Endothelial cell of umbilical vein (primary cell): ENCODE results near the gene C5orf58. TPM values are rescaled to one million over a fixed set of nuclear protein-coding genes. Genes with fewer than 3 reads are reported as not detected.

Experiments used
- BruUV-seq: library from RNA; stranded (reverse); fragments of 400-500 nt; replicated peaks from 2 replicates; lab custom pipeline; 2021; lab: Mats Ljungman, UMichigan
- CTCF ChIA-PET: fragments of 300-600, 350-600 bp; sonication (Branson Sonifier 250); formaldehyde crosslinking; loops from one replicate; lab custom pipeline; 2021; ENCODE audit warnings: antibody characterized with exemption, inconsistent platforms; lab: Charles Lee
- POLR2A ChIA-PET: fragments of 300-600, 350-600 bp; sonication (Branson Sonifier 250); formaldehyde crosslinking; loops from one replicate; lab custom pipeline; 2021; ENCODE audit warnings: antibody characterized with exemption, inconsistent platforms; lab: Charles Lee
- DNase-seq: peaks from one replicate; pipeline ENCODE4 v3.0.0-alpha.2; 2011; ENCODE audit warnings: low read depth, low spot score
- FAIRE-seq: peaks from 2 replicates; lab custom pipeline; 2011; peaks lifted over from hg19 to GRCh38; lab: Jason Lieb, UNC
- H2AFZ ChIP-seq: 2 replicates; pipeline ENCODE4 v1.6.0; 2012; ENCODE audit warnings: low read depth, low read length, control low read depth, inconsistent platforms
- H3K27ac ChIP-seq: 2 replicates; pipeline ENCODE4 v1.5.1; 2011; ENCODE audit warnings: low read depth, mild to moderate bottlenecking, control low read depth, low read length, moderate library complexity; ENCODE audit not compliant: insufficient read depth
- H3K27me3 ChIP-seq, 2 experiments: 2 replicates each; pipeline versions ENCODE4 v1.6.0 to v1.6.1; 2011; ENCODE audit warnings: low read length in 2 of 2, mixed read lengths in 1 of 2; ENCODE audit not compliant: control insufficient read depth in 2 of 2, insufficient read depth in 2 of 2
- H3K36me3 ChIP-seq, 2 experiments: 2 replicates in 1 of 2; 3 replicates in 1 of 2; pipeline ENCODE4 v1.5.1; 2011; ENCODE audit warnings: low read length in 2 of 2, mild to moderate bottlenecking in 1 of 2, moderate library complexity in 1 of 2; ENCODE audit not compliant: control insufficient read depth in 2 of 2, insufficient read depth in 2 of 2; ENCODE audit errors: extremely low read depth in 1 of 2
- H3K4me1 ChIP-seq: 3 replicates; pipeline ENCODE4 v1.5.1; 2011; ENCODE audit warnings: mild to moderate bottlenecking, low read length; ENCODE audit not compliant: control insufficient read depth, insufficient read depth; ENCODE audit errors: extremely low read depth
- H3K4me2 ChIP-seq: 2 replicates; pipeline ENCODE4 v1.6.1; 2011; ENCODE audit warnings: low read length, control low read depth, mixed read lengths; ENCODE audit not compliant: insufficient read depth
- H3K4me3 ChIP-seq, 3 experiments: fragments of 200-600 bp in 1 of 3; sonication (generic), shearing (Covaris generic) in 1 of 3; replicated peaks in 1 of 3; 2 replicates each; pipeline ENCODE4 v1.5.1; 2011 to 2016; ENCODE audit warnings: control low read depth in 3 of 3, low read length in 3 of 3, mild to moderate bottlenecking in 2 of 3, inconsistent platforms in 1 of 3, low read depth in 1 of 3, moderate library complexity in 1 of 3; ENCODE audit not compliant: insufficient read depth in 1 of 3
- H3K79me2 ChIP-seq: 2 replicates; pipeline ENCODE4 v1.6.0; 2012; ENCODE audit warnings: low read length, inconsistent platforms; ENCODE audit not compliant: control insufficient read depth, insufficient read depth
- H3K9ac ChIP-seq: replicated peaks from 2 replicates; pipeline ENCODE3; 2011; ENCODE audit warnings: low read length, control low read depth; ENCODE audit not compliant: insufficient read depth; ENCODE audit errors: extremely low read depth
- H3K9me1 ChIP-seq: replicated peaks from 3 replicates; pipeline ENCODE4 v1.6.0; 2011; ENCODE audit warnings: mild to moderate bottlenecking, low read length; ENCODE audit not compliant: control insufficient read depth, insufficient read depth; ENCODE audit errors: extremely low read depth
- H3K9me3 ChIP-seq: replicated peaks from 2 replicates; pipeline ENCODE4 v1.5.1; 2012; ENCODE audit warnings: low read length, inconsistent platforms; ENCODE audit not compliant: control insufficient read depth, insufficient read depth
- H4K20me1 ChIP-seq: replicated peaks from 2 replicates; pipeline ENCODE3; 2011; ENCODE audit warnings: mild to moderate bottlenecking, low read length; ENCODE audit not compliant: control insufficient read depth, insufficient read depth; ENCODE audit errors: extremely low read depth
- CTCF ChIP-seq, 2 donors: IDR thresholded peaks; 1 replicate in 1 of 2; 2 replicates in 1 of 2; pipeline ENCODE4 v1.5.1; 2011; ENCODE audit warnings: low read length in 2 of 2, mild to moderate bottlenecking in 2 of 2, moderate library complexity in 2 of 2, control low read depth in 1 of 2, inconsistent platforms in 1 of 2, low read depth in 1 of 2; ENCODE audit not compliant: insufficient read depth in 1 of 2; ENCODE audit errors: extremely low read depth in 1 of 2
- EZH2 ChIP-seq: IDR thresholded peaks from 2 replicates; pipeline ENCODE4 v1.6.1; 2012; ENCODE audit warnings: borderline replicate concordance, low read depth, mild to moderate bottlenecking, moderate library complexity, low read length, inconsistent platforms; ENCODE audit not compliant: severe bottlenecking
- FOS ChIP-seq: IDR thresholded peaks from 2 replicates; pipeline ENCODE4 v1.6.1; 2011; ENCODE audit warnings: mild to moderate bottlenecking, low read length, moderate library complexity, borderline replicate concordance; ENCODE audit not compliant: insufficient read depth
- GATA2 ChIP-seq: IDR thresholded peaks from 2 replicates; pipeline ENCODE4 v1.7.0; 2011; ENCODE audit warnings: low read depth, mild to moderate bottlenecking, moderate library complexity, mixed read lengths, low read length; ENCODE audit not compliant: insufficient read length, insufficient read depth
- JUN ChIP-seq: IDR thresholded peaks from 2 replicates; pipeline ENCODE4 v1.6.1; 2011; ENCODE audit warnings: borderline replicate concordance, low read depth; ENCODE audit not compliant: insufficient read length, insufficient read depth
- MAX ChIP-seq: IDR thresholded peaks from 2 replicates; pipeline ENCODE4 v1.6.1; 2011; ENCODE audit not compliant: insufficient read depth, insufficient read length
- MYC ChIP-seq: IDR thresholded peaks from one replicate; pipeline ENCODE4 v1.6.1; 2011; ENCODE audit warnings: mild to moderate bottlenecking, low read depth, low read length
- POLR2A ChIP-seq: IDR thresholded peaks from 2 replicates; pipeline ENCODE4 v1.6.1; 2012; ENCODE audit warnings: low read depth, mild to moderate bottlenecking, control low read depth, low read length
- POLR2AphosphoS5 ChIP-seq: IDR thresholded peaks from 2 replicates; pipeline ENCODE4 v1.6.1; 2012; ENCODE audit warnings: low read depth, mild to moderate bottlenecking, control low read depth, low read length, moderate library complexity; ENCODE audit not compliant: insufficient read depth
- dilution Hi-C: fragments of 300-500 bp; cut with MboI; formaldehyde crosslinking; loops from one replicate; pipeline ENCODE4 v1.15.0; 2019; ENCODE audit warnings: low sequenced_read_pairs; ENCODE audit not compliant: extremely low pct_ligation_motif_present
- intact Hi-C: fragments of 100-400 bp; cut with micrococcal nuclease; formaldehyde crosslinking; loops from one replicate; pipeline ENCODE4 v1.10.0; 2022
- polyA plus RNA-seq, 4 experiments: library from polyadenylated mRNA; depleted of rRNA in 3 of 4; stranded (reverse) in 3 of 4; unstranded in 1 of 4; fragments of >200 nt; gene quantifications; 2 replicates each; pipeline versions ENCODE4 v1.2.1 to v1.2.3, GENCODE V29; 2011 to 2012; ENCODE audit warnings: missing spikeins in 1 of 4
- total RNA-seq: library from RNA; stranded (reverse); gene quantifications from 2 replicates; pipeline ENCODE4 v1.2.3, GENCODE V29; 2021

The C5orf58 gene
- total and polyA plus RNA-seq, 2 donors (not counting 3 experiments of a cell fraction or from before 2014, with no cell fraction given) = not detected

GRCh38 chr5:170195961-170196360 is 36.8 kb upstream of the C5orf58 start:
- no peaks in the 10 kb centered on the region for H3K4me1 ChIP-seq
- no peaks in the 10 kb centered on the region for H3K36me3 ChIP-seq
- TF ChIP-seq GATA2 = no peak
- TF ChIP-seq POLR2A = no peak
- no peak for TF ChIP-seq MAX
- TF ChIP-seq JUN = no peak
- no peak for TF ChIP-seq FOS
- TF ChIP-seq EZH2 = no peak
- no peak for TF ChIP-seq CTCF (IDR thresholded peaks at IDR 0.05; ENCODE audit: extremely low read depth in 1 of 2, insufficient read depth in 1 of 2, low read depth in 1 of 2, low read length in 2 of 2)
- TF ChIP-seq MYC = no peak
- no peak for TF ChIP-seq POLR2AphosphoS5
- H3K79me2 ChIP-seq = no peaks in the 10 kb centered on the region
- FAIRE-seq (no peak), DNase-seq (no peak)
- H3K4me3 ChIP-seq = no peak overlapping the region
- dilution Hi-C loops = loop anchor here (25.0 kb wide), 1 partner anchor 109 kb away; no protein-coding TSS in a partner anchor
- no peaks in the 10 kb centered on the region for H3K9me1 ChIP-seq
- no peaks in the 10 kb centered on the region for H3K9me3 ChIP-seq
- CTCF ChIA-PET = interaction anchor here (0.9 to 4.3 kb wide), 6 partner anchors 9 to 437 kb away, joined by 3 to 14 read pairs (median 6); partner anchors contain the start of gene INSYN2B
- POLR2A ChIA-PET = no interaction called here
- intact Hi-C loops = no loop called here
- H2AFZ ChIP-seq = no peak overlapping the region
- no peaks in the 10 kb centered on the region for H4K20me1 ChIP-seq
- H3K27me3 ChIP-seq = peaks cover 10% of the 10 kb centered on the region in 2 experiments
- H3K9ac ChIP-seq = no peak overlapping the region
- BruUV-seq = no TSS peak
- no peak overlapping the region for H3K27ac ChIP-seq
- no peak overlapping the region for H3K4me2 ChIP-seq
